Parathyroid adenoma (tissue), 2 donors: ENCODE data around the gene SNRPA.
"Not testable (repeated sequence)": the region's sequence is repeated elsewhere in the genome, so short reads cannot be mapped to it uniquely, and the experiment has no call there.

Experiments used
- H2AFZ ChIP-seq: fragments of 300-600 bp; sonication (generic); one replicate; pipeline ENCODE4 v1.7.0; 2017; ENCODE audit warnings: antibody characterized with exemption, mild to moderate bottlenecking
- H3K27ac ChIP-seq: fragments of 300-600 bp; sonication (generic); one replicate; pipeline ENCODE4 v1.7.0; 2017
- H3K27me3 ChIP-seq: fragments of 300-600 bp; sonication (generic); one replicate; pipeline ENCODE4 v1.7.0; 2017; ENCODE audit warnings: low read length; ENCODE audit not compliant: control insufficient read depth, insufficient read depth
- H3K36me3 ChIP-seq: fragments of 300-600 bp; sonication (generic); one replicate; pipeline ENCODE4 v1.7.0; 2017; ENCODE audit warnings: low read length; ENCODE audit not compliant: control insufficient read depth, insufficient read depth
- H3K4me1 ChIP-seq: fragments of 300-600 bp; sonication (generic); one replicate; pipeline ENCODE4 v1.7.0; 2017; ENCODE audit warnings: control low read depth
- H3K4me2 ChIP-seq: fragments of 300-600 bp; sonication (generic); one replicate; pipeline ENCODE4 v1.7.0; 2017; ENCODE audit warnings: low read length
- H3K4me3 ChIP-seq: fragments of 300-600 bp; sonication (generic); one replicate; pipeline ENCODE4 v1.7.0; 2017; ENCODE audit warnings: low read depth, low read length
- H3K79me2 ChIP-seq: fragments of 300-600 bp; sonication (generic); one replicate; pipeline ENCODE4 v1.7.0; 2017; ENCODE audit warnings: control low read depth
- H3K9ac ChIP-seq: fragments of 300-600 bp; sonication (generic); one replicate; pipeline ENCODE4 v1.7.0; 2017; ENCODE audit warnings: mild to moderate bottlenecking
- H3K9me3 ChIP-seq: fragments of 300-600 bp; sonication (generic); one replicate; pipeline ENCODE4 v1.7.0; 2017; ENCODE audit warnings: low read length; ENCODE audit not compliant: control insufficient read depth
- TF ChIP-seq, protein P1 (sequence below): fragments of 300-600 bp; sonication (generic); IDR thresholded peaks from one replicate; pipeline ENCODE4 v1.7.0; 2017; ENCODE audit warnings: antibody characterized with exemption, mild to moderate bottlenecking
- donor health status: primary hyperparathyroidism.

SNRPA gene

GRCh38 chr19:40810160-40810559, 59.2 kb downstream of the SNRPA start:
- H3K4me3 ChIP-seq = no peak overlapping the region
- H3K27me3 ChIP-seq = no peaks in the 10 kb centered on the region
- no peaks in the 10 kb centered on the region for H3K9me3 ChIP-seq
- H3K36me3 ChIP-seq = no peaks in the 10 kb centered on the region
- no peak overlapping the region for H3K4me2 ChIP-seq
- no peak overlapping the region for H3K9ac ChIP-seq
- H2AFZ ChIP-seq = no peak overlapping the region
- TF ChIP-seq, protein P1, sequence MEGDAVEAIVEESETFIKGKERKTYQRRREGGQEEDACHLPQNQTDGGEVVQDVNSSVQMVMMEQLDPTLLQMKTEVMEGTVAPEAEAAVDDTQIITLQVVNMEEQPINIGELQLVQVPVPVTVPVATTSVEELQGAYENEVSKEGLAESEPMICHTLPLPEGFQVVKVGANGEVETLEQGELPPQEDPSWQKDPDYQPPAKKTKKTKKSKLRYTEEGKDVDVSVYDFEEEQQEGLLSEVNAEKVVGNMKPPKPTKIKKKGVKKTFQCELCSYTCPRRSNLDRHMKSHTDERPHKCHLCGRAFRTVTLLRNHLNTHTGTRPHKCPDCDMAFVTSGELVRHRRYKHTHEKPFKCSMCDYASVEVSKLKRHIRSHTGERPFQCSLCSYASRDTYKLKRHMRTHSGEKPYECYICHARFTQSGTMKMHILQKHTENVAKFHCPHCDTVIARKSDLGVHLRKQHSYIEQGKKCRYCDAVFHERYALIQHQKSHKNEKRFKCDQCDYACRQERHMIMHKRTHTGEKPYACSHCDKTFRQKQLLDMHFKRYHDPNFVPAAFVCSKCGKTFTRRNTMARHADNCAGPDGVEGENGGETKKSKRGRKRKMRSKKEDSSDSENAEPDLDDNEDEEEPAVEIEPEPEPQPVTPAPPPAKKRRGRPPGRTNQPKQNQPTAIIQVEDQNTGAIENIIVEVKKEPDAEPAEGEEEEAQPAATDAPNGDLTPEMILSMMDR = no peak
- no peaks in the 10 kb centered on the region for H3K79me2 ChIP-seq
- peaks cover 13% of the 10 kb centered on the region for H3K4me1 ChIP-seq
- no peak overlapping the region for H3K27ac ChIP-seq

DNA sequence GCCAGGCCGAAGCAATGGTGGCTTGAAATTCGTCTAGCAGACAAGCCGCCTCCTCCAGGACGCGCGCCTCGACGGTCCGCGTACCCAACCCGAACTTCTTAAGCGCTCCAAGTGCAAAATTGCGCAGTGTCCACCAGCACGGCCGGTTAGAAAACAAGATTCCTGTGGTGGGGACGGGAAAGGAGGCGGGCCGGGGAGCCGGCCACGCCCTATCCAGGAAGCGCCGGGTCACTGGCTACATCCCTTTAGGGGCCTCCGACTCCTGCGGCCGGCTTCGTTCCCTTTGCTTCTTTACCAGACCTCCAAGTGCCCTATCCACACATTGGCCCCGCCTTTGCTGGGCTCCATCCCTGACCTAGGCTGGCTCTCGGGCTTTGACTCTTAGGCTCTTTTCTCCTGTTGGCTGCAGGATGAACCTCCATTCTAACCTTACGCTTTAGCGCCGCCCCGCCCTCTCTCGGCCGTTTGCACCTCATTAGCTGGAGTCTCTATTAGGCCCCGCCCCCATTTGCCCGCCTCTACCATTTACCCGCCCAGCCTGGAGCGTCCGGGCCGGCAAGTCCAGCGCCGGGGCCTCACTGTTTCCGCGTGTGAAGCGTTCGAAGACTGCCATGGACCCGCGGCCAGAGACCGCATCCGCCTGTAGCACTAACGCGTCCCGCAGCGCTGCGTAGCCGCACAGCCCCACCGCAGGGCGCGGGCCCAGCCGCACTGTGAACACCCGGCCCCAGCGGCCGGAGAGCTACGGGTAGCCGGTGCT, 59.8 kb downstream of the SNRPA start:
- not testable (repeated sequence) for H2AFZ ChIP-seq, H3K9me3 ChIP-seq, H3K9ac ChIP-seq, H3K79me2 ChIP-seq, H3K4me1 ChIP-seq, H3K36me3 ChIP-seq, H3K27me3 ChIP-seq
- H3K4me2 ChIP-seq = peak overlapping the region; percentile 60
- H3K4me3 ChIP-seq = peak overlapping the region; percentile 43
- peak overlapping the region; percentile 24 for H3K27ac ChIP-seq

GRCh38 chr19:40811478-40812341, 60.7 kb downstream of the SNRPA start:
- TF ChIP-seq, protein P1 = no peak
- no peak overlapping the region for H3K4me2 ChIP-seq
- H3K27me3 ChIP-seq = no peaks in the 10 kb centered on the region
- no peak overlapping the region for H3K9ac ChIP-seq
- H3K27ac ChIP-seq = peak overlapping the region; percentile 24
- no peak overlapping the region for H2AFZ ChIP-seq
- no peaks in the 10 kb centered on the region for H3K36me3 ChIP-seq
- no peaks in the 10 kb centered on the region for H3K79me2 ChIP-seq
- no peak overlapping the region for H3K4me3 ChIP-seq
- H3K4me1 ChIP-seq = peaks cover 3% of the 10 kb centered on the region
- H3K9me3 ChIP-seq = no peaks in the 10 kb centered on the region

GRCh38 chr19:40812571-40812970, 61.6 kb downstream of the SNRPA start:
- H3K4me3 ChIP-seq, H3K4me2 ChIP-seq, H3K36me3 ChIP-seq, H3K27me3 ChIP-seq, H3K79me2 ChIP-seq, H3K27ac ChIP-seq, H3K9ac ChIP-seq, H3K9me3 ChIP-seq, H3K4me1 ChIP-seq, H2AFZ ChIP-seq: not testable (repeated sequence)

GRCh38 chr19:40813182-40813581, 62.2 kb downstream of the SNRPA start:
- Histone ChIP-seq H3K9ac (no peak overlapping the region), H3K4me3 (no peak overlapping the region), H3K4me1 (no peaks in the 10 kb centered on the region), H3K9me3 (no peaks in the 10 kb centered on the region), H3K79me2 (no peaks in the 10 kb centered on the region), H3K27ac (no peak overlapping the region), H3K27me3 (no peaks in the 10 kb centered on the region), H3K4me2 (no peak overlapping the region), H2AFZ (no peak overlapping the region), H3K36me3 (no peaks in the 10 kb centered on the region)
- TF ChIP-seq, protein P1 = no peak
